Measurements from ENCODE around the gene PLXNC1.

Gene PLXNC1

GRCh38 chr12:94157181-94157580, 8.8 kb downstream of the PLXNC1 start:
- in situ Hi-C loops (cut with MboI; ENCODE audit: low sequenced_read_pairs): no loop called here

DNA sequence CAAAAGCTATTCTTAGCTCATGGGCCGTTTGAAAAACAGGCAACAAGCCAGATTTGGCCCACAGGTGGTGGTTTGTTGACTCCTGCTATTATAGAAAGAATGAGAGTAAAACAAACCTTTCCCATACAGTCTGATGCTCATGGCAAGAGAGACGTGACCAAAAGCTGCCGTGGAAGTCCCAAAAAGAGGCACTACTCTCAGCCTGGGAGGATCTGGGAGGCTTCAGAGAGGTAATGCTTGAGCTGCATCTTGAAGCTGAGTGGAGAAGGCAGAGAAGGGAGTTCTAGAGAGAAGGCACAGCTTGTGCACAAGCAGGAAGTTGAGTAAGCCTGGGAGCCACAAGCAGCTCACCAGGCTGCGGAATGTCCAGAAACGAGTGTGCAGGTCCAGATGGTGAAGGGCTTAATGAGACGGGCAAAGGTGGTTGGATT, 9.6 kb downstream of the PLXNC1 start:
- in situ Hi-C loops (cut with MboI; ENCODE audit: low sequenced_read_pairs): no loop called here

DNA sequence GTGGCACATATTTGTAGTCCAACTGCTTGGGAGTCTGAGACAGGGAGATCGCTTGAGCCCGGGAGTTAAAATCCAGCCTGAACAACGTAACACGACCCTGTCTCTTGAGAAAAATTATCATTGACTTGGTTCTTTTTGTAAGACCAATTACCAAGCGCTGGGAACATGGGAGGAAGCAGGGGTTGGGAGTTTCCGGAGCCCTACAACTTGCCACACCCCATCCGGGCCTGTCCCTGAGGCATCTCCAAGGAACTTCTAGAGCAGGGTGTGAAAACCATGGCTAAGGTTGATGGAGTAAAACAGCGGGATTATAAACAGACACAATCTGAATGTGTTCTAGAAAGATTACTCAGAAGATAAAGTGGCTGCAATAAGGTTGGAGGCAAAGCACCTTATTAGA, 10.3 kb downstream of the PLXNC1 start:
- in situ Hi-C loops (cut with MboI; ENCODE audit: low sequenced_read_pairs): no loop called here

DNA sequence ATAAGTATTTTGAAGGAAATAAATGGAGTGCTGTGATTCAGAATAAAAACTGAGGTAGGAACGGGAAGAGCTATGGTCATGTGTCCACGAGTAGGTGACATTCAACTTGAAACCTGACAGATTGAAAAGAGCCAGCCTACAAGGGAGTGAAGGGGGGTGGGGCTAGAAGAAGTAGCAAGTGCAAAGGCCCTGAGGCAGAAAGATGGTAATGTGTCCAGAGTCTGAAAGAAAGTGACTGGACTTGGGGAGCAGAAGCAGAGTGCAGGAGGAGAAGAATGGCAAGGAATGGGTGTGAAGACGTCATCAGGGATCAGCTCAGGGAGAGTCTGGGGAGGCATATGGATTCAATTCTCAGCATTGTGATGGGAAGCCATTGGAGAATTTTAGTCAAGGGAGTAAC, 13.7 kb downstream of the PLXNC1 start:
- in situ Hi-C loops (cut with MboI; ENCODE audit: low sequenced_read_pairs): no loop called here

GRCh38 chr12:94163850-94164249, 15.5 kb downstream of the PLXNC1 start:
- in situ Hi-C loops (cut with MboI; ENCODE audit: low sequenced_read_pairs): no loop called here

- in situ Hi-C loops (cut with MboI; ENCODE audit: low sequenced_read_pairs): no loop called here
Observed at GRCh38 chr12:94165138-94165537, 16.8 kb downstream of the PLXNC1 start.

- in situ Hi-C loops (cut with MboI; ENCODE audit: low sequenced_read_pairs): no loop called here
Observed at GRCh38 chr12:94165670-94166364, 17.4 kb downstream of the PLXNC1 start.

- in situ Hi-C loops (cut with MboI; ENCODE audit: low sequenced_read_pairs): no loop called here
Observed at GRCh38 chr12:94167071-94167755, 18.8 kb downstream of the PLXNC1 start.

DNA sequence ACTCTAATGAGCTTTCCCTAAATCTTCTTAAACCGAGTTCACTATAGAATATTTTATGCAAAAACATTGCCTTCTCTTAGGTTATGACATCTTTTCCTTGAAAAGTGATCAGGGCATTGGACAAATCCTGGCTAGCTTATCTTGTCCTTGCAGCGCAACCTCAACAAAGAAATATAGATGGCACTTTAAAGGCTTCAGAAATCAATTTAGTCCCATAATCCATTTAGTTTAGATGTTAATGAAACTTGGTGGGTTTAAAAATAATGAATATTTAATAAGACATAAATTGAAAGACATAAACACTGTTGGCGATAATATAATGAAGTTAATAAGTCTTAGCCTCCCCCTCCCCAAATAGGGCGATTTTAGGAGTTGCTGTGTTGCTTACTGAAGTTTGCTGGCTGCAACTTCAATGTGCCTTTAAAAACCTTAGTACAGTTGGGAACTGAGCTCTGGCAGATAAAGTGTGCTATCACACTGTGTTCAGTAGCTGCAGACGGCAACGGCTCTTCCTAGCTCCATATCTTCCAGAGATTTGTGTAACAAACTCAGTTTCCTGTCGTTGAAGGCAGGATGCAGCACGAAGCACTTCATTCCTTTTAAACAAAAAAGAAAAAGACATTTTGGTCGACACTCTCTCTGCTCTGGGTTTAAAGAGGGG, 19.5 kb downstream of the PLXNC1 start:
- in situ Hi-C loops (cut with MboI; ENCODE audit: low sequenced_read_pairs): no loop called here

GRCh38 chr12:94169495-94169894, 21.1 kb downstream of the PLXNC1 start:
- in situ Hi-C loops (cut with MboI; ENCODE audit: low sequenced_read_pairs): no loop called here

GRCh38 chr12:94169966-94170689, 21.8 kb downstream of the PLXNC1 start:
- in situ Hi-C loops (cut with MboI; ENCODE audit: low sequenced_read_pairs): loop anchor here (10.0 kb wide), 1 partner anchor 75 kb away; no protein-coding TSS in a partner anchor

- in situ Hi-C loops (cut with MboI; ENCODE audit: low sequenced_read_pairs): loop anchor here (10.0 kb wide), 1 partner anchor 74 kb away; no protein-coding TSS in a partner anchor
Observed at GRCh38 chr12:94170690-94171594, 22.6 kb downstream of the PLXNC1 start.

- in situ Hi-C loops (cut with MboI; ENCODE audit: low sequenced_read_pairs): loop anchor here (10.0 kb wide), 1 partner anchor 73 kb away; no protein-coding TSS in a partner anchor
Observed at GRCh38 chr12:94171595-94171930, 23.2 kb downstream of the PLXNC1 start.

DNA sequence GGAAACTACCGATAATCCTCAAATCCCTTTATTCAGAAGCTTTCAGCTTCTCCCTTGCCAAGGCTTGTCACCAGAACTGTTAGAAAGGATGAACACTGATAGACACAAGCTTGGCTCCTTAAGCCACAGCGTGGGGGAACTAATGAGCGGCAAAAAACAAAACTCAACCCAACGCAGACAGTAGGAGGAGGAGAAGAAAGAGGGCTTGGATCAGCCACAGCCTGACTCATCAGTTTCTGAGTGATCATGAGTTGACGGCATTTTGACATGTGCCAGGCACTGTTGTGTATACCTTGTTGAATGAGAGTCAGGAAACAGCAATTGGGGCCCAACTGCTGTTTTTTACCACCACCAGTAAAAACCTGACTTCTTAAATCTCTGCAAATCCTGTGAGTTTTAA, 23.7 kb downstream of the PLXNC1 start:
- in situ Hi-C loops (cut with MboI; ENCODE audit: low sequenced_read_pairs): loop anchor here (10.0 kb wide), 1 partner anchor 73 kb away; no protein-coding TSS in a partner anchor

- in situ Hi-C loops (cut with MboI; ENCODE audit: low sequenced_read_pairs): loop anchor here (10.0 kb wide), 1 partner anchor 72 kb away; no protein-coding TSS in a partner anchor
Observed at GRCh38 chr12:94172973-94173372, 24.6 kb downstream of the PLXNC1 start.

DNA sequence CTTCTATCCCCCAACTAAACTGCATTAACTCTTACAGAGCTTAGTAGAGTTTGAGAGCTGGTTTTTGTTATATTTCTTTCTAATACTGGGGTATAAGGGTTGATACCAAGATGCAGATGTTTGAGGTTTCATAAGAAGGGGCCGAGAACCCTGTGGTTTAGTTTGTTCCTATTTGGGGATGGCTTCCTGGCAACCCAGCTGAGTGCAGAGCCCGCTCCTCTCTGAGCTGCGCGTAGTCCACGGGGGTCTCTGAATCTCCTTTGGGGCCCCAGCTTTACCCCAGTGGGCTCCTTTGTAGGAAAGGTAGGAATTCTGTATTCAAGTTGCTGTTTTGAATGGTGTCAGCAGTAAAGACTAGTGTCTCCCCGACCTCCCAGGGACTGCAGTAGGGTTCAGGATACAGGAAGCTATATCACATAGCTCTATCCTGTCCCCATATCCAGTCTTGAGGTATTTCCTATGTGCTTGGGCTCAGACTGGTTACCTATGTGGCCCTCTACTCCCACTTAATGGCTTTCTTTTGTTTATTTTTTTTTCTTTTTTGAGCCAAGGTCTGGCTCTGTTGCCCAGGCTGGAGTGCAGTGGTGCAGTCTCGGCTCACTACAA, 25.4 kb downstream of the PLXNC1 start:
- in situ Hi-C loops (cut with MboI; ENCODE audit: low sequenced_read_pairs): loop anchor here (10.0 kb wide), 1 partner anchor 71 kb away; no protein-coding TSS in a partner anchor

DNA sequence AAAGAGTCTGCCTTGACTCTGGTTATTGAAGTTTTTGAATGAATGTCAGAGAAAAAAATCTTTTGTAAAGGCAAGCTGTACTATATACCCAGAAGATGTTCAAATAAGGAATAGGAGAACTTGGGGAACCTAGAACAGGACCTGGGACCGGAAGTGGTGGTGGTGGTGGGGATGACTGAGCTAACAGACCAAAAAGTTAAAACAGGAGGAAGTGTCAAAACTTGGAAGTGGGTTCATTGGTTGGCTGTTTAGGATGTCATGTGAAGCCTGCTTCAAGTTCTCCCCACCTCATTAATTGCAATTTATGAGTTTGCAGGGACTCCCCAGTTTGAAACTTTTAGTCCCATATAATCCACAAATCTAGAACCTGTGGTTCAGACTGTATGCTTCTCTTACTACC, 26.2 kb downstream of the PLXNC1 start:
- in situ Hi-C loops (cut with MboI; ENCODE audit: low sequenced_read_pairs): loop anchor here (10.0 kb wide), 1 partner anchor 70 kb away; no protein-coding TSS in a partner anchor

DNA sequence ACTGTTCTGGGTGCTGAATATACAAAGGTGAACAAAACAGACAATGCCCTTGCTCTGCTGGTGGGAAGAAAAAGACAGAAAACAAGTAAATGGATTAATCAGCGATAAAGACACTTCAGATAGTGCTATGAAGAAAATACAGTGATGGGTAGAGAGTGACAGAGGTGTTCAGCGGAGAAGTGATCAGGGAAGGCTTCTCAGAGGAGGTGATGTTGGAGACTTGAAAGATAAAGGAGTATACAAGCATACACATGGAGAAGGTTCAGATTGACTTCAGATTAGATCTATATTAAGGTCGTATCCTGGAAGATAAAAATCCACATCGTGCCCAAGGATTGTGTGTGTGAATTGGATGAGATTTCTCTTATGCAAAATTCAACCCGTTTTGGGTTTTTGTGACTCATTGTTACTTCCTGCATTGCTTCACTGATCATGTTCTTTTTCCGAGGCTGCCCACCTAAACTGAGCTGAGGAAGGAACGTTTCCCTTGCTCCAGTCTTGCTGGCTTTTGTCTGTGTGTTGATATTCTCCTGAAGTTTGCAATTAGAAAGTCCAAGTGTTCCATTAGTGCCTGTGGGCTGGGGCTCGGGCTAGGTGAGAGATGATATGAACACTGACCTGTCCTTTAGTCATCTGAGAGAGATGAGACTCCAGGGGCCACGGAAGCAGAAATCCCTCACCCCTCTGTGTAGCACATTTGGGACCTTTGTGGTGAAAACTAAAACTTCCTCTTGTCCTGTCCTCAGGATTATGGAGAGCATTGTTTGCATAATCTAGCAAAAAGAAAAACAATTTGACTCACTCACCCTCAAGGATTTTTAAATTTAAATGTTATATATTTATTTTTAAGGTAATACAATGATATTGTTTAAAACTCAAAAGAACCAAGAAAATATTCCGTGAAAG, 27.6 kb downstream of the PLXNC1 start:
- in situ Hi-C loops (cut with MboI; ENCODE audit: low sequenced_read_pairs): loop anchor here (10.0 kb wide), 1 partner anchor 69 kb away; no protein-coding TSS in a partner anchor

Measured in HL-60/S4 treated with phorbol 12-myristate 13-acetate at 8.2 ng/mL for 4 days and 3 days (cell line).